ENCODE data around the gene PDPR.
"Not testable (repeated sequence)": the region's sequence is repeated elsewhere in the genome, so short reads cannot be mapped to it uniquely, and the experiment has no call there.

Gene PDPR

GRCh38 chr16:70163596-70163995 is 49.5 kb downstream of the PDPR start:
- H3K27ac ChIP-seq: no peak overlapping the region

GRCh38 chr16:70166688-70167087 is 52.6 kb downstream of the PDPR start:
- H3K4me3 ChIP-seq; H3K27ac ChIP-seq; H3K4me2 ChIP-seq; H3K9ac ChIP-seq; H3K27me3 ChIP-seq; H3K9me3 ChIP-seq (replicated peaks in 1 of 11): not testable (repeated sequence)
- Histone ChIP-seq H3K4me1 (peaks cover 0 to 12% (median 0%) of the 10 kb centered on the region in 10 experiments; a peak in 6 of 20 replicates), H4K20me1 (peaks cover 0 to 14% (median 11%) of the 10 kb centered on the region in 11 experiments; a peak in 6 of 22 replicates), H3K36me3 (peaks cover 9 to 14% (median 13%) of the 10 kb centered on the region in 11 experiments; a peak in 21 of 22 replicates)

More at GRCh38 chr16:70163596-70163995, 49.5 kb downstream of the PDPR start:
- Histone ChIP-seq H3K4me1 (peaks cover 0 to 12% (median 0%) of the 10 kb centered on the region in 10 experiments; a peak in 6 of 20 replicates), H3K9me3 (replicated peaks in 1 of 11) (no peaks in the 10 kb centered on the region), H3K9ac (peak overlapping the region in 3 of 11 experiments; percentile 17 to 22 (median 19); a peak in 3 of 22 replicates), H3K36me3 (peaks cover 40 to 45% (median 44%) of the 10 kb centered on the region in 11 experiments), H4K20me1 (peaks cover 0 to 45% (median 31%) of the 10 kb centered on the region in 11 experiments; a peak in 16 of 22 replicates), H3K4me3 (no peak overlapping the region), H3K27me3 (no peaks in the 10 kb centered on the region), H3K4me2 (no peak overlapping the region)
- TF ChIP-seq Cebpa-rat (IDR thresholded peaks at IDR 0.05): no peak

GRCh38 chr16:70173212-70173837 is 59.2 kb downstream of the PDPR start, which contains the start of gene CLEC18C:
Gene CLEC18C (plus strand): TSS chr16:70173787. CDS start chr16:70174279, 492 bp downstream.
- H3K4me3 ChIP-seq; H3K36me3 ChIP-seq; H3K9ac ChIP-seq; H3K27ac ChIP-seq; H4K20me1 ChIP-seq; H3K4me1 ChIP-seq; H3K4me2 ChIP-seq; H3K9me3 ChIP-seq (replicated peaks in 1 of 11); H3K27me3 ChIP-seq: not testable (repeated sequence)

- not testable (repeated sequence) for H3K4me2 ChIP-seq; H4K20me1 ChIP-seq; H3K27ac ChIP-seq; H3K9me3 ChIP-seq (replicated peaks in 1 of 11); H3K4me3 ChIP-seq; H3K4me1 ChIP-seq; H3K9ac ChIP-seq; H3K36me3 ChIP-seq; H3K27me3 ChIP-seq
Observed at GRCh38 chr16:70173916-70174315, 59.8 kb downstream of the PDPR start.

GRCh38 chr16:70174387-70174932 is 60.3 kb downstream of the PDPR start:
- H4K20me1 ChIP-seq; H3K4me3 ChIP-seq; H3K27ac ChIP-seq; H3K9ac ChIP-seq; H3K9me3 ChIP-seq (replicated peaks in 1 of 11); H3K4me2 ChIP-seq; H3K36me3 ChIP-seq; H3K27me3 ChIP-seq; H3K4me1 ChIP-seq: not testable (repeated sequence)

- H3K36me3 ChIP-seq; H3K27ac ChIP-seq; H3K9me3 ChIP-seq (replicated peaks in 1 of 11); H3K4me1 ChIP-seq; H4K20me1 ChIP-seq: not testable (repeated sequence)
- Histone ChIP-seq H3K27me3 (peaks cover 5 to 15% (median 13%) of the 10 kb centered on the region in 11 experiments; a peak in 21 of 22 replicates), H3K4me2 (peak overlapping the region in 6 of 11 experiments; percentile 9 to 48 (median 23); a peak in 4 of 22 replicates), H3K4me3 (peak overlapping the region in 6 of 10 experiments; percentile 34 to 59 (median 40); a peak in 8 of 20 replicates), H3K9ac (peak overlapping the region in 1 of 11 experiments; percentile 30; a peak in 1 of 22 replicates)
Observed at GRCh38 chr16:70187858-70188607, 73.9 kb downstream of the PDPR start.

- peak overlapping the region in 6 of 10 experiments; percentile 34 to 59 (median 40); a peak in 8 of 20 replicates for H3K4me3 ChIP-seq
- not testable (repeated sequence) for H3K27ac ChIP-seq; H3K36me3 ChIP-seq; H3K9ac ChIP-seq; H4K20me1 ChIP-seq; H3K4me1 ChIP-seq; H3K9me3 ChIP-seq (replicated peaks in 1 of 11)
- H3K27me3 ChIP-seq: peaks cover 5 to 15% (median 13%) of the 10 kb centered on the region in 11 experiments; a peak in 21 of 22 replicates
- peak overlapping the region in 4 of 11 experiments; percentile 15 to 48 (median 26); a peak in 4 of 22 replicates for H3K4me2 ChIP-seq
Observed at GRCh38 chr16:70188608-70188915, 74.4 kb downstream of the PDPR start.

- H3K4me1 ChIP-seq; H3K9me3 ChIP-seq (replicated peaks in 1 of 11); H3K4me2 ChIP-seq; H3K4me3 ChIP-seq; H4K20me1 ChIP-seq; H3K27ac ChIP-seq; H3K9ac ChIP-seq; H3K36me3 ChIP-seq: not testable (repeated sequence)
- peaks cover 5 to 15% (median 13%) of the 10 kb centered on the region in 11 experiments; a peak in 21 of 22 replicates for H3K27me3 ChIP-seq
Observed at GRCh38 chr16:70190574-70190973, 76.4 kb downstream of the PDPR start.

- H3K36me3 ChIP-seq; H3K27ac ChIP-seq; H3K27me3 ChIP-seq; H3K9me3 ChIP-seq (replicated peaks in 1 of 11); H3K9ac ChIP-seq; H3K4me3 ChIP-seq; H3K4me1 ChIP-seq; H4K20me1 ChIP-seq; H3K4me2 ChIP-seq: not testable (repeated sequence)
Observed at GRCh38 chr16:70196683-70197300, 82.7 kb downstream of the PDPR start.

- H3K36me3 ChIP-seq; H3K4me2 ChIP-seq; H3K27ac ChIP-seq; H3K4me1 ChIP-seq; H3K9ac ChIP-seq; H3K4me3 ChIP-seq; H3K9me3 ChIP-seq (replicated peaks in 1 of 11); H3K27me3 ChIP-seq; H4K20me1 ChIP-seq: not testable (repeated sequence)
Observed at GRCh38 chr16:70197611-70198010, 83.5 kb downstream of the PDPR start.

GRCh38 chr16:70198230-70198629 is 84.1 kb downstream of the PDPR start:
- H3K27ac ChIP-seq; H4K20me1 ChIP-seq; H3K9me3 ChIP-seq (replicated peaks in 1 of 11); H3K9ac ChIP-seq; H3K4me1 ChIP-seq; H3K27me3 ChIP-seq; H3K4me2 ChIP-seq; H3K36me3 ChIP-seq; H3K4me3 ChIP-seq: not testable (repeated sequence)

GRCh38 chr16:70198666-70199065 is 84.5 kb downstream of the PDPR start:
- H4K20me1 ChIP-seq; H3K27me3 ChIP-seq; H3K4me2 ChIP-seq; H3K9me3 ChIP-seq (replicated peaks in 1 of 11); H3K27ac ChIP-seq; H3K4me1 ChIP-seq; H3K9ac ChIP-seq; H3K36me3 ChIP-seq; H3K4me3 ChIP-seq: not testable (repeated sequence)

- not testable (repeated sequence) for H3K4me2 ChIP-seq
Observed at GRCh38 chr16:70199170-70199569, 85.0 kb downstream of the PDPR start.

More at GRCh38 chr16:70199170-70199569, 85.0 kb downstream of the PDPR start:
- not testable (repeated sequence) for H3K4me3 ChIP-seq; H3K27me3 ChIP-seq; H3K4me1 ChIP-seq; H3K9ac ChIP-seq; H3K9me3 ChIP-seq (replicated peaks in 1 of 11); H3K36me3 ChIP-seq; H3K27ac ChIP-seq; H4K20me1 ChIP-seq
